HG02938 (cell line): Measurements from ENCODE around the gene LMNTD2.

ENCODE experiments used
- ATAC-seq: cut with Tn5 transposase; IDR thresholded peaks from one replicate; pipeline ENCODE4 v1.9.1; 2021; ENCODE audit warnings: mild to moderate bottlenecking, moderate library complexity; ENCODE audit not compliant: unreplicated experiment

LMNTD2 gene

DNA sequence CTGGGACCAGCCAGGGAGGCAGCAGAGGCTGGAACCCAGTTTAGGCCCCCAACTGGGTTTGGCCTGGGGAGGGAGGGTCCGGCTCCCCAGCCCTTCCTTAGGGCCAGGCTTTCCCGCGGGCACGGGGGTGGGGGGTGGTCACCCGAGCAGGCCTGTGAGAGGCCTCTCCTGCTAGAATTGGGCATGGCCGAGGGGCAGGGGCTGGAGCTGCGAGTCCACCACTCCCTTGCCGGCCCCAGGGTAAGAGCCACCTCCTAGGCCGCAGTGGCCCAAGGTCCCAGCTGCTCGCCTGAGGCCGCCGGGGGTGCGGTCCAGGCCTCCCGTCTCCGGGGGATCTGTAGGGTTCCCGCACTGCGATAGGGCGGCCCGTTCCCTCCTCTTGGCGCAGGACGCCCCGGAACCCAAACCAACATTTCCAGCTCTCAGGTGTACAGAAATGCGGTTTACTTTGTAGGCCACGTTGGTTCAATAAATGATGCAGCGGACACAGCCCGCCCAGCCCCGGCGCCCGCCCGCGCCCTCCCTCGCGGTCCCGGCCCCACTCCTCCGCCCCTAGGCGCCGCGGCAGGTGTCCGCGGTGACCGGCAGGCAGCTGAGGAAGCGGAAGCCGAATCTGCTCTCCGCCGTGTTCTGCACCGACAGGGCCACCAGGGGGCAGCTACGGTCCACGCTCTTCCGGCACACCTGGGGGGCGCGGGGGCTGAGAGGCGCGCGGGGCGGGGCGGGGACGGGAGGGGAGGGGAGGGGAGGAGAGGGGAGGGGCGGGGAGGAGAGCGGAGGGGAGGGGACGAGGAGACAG lies 5.9 kb downstream of the LMNTD2 start:
- peak; percentile 44 for ATAC-seq

DNA sequence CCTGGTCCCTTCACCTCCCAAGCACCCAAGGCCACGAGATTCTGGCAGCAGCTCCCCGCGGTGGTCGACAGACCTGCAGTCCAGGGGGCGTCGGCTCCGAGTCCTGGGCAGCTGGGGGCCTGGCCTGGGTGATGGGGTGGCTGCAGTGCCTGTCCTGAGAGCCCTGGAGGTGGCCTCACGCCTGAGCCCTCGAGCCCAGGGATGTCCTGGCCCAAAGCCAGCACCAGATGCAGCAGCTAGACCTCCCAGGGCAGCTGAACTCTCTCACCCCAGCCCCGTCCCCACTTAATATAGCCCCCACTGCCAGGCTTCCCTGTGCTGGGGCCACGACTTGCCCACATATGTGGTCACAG lies 6.6 kb downstream of the LMNTD2 start:
- ATAC-seq = no peak

DNA sequence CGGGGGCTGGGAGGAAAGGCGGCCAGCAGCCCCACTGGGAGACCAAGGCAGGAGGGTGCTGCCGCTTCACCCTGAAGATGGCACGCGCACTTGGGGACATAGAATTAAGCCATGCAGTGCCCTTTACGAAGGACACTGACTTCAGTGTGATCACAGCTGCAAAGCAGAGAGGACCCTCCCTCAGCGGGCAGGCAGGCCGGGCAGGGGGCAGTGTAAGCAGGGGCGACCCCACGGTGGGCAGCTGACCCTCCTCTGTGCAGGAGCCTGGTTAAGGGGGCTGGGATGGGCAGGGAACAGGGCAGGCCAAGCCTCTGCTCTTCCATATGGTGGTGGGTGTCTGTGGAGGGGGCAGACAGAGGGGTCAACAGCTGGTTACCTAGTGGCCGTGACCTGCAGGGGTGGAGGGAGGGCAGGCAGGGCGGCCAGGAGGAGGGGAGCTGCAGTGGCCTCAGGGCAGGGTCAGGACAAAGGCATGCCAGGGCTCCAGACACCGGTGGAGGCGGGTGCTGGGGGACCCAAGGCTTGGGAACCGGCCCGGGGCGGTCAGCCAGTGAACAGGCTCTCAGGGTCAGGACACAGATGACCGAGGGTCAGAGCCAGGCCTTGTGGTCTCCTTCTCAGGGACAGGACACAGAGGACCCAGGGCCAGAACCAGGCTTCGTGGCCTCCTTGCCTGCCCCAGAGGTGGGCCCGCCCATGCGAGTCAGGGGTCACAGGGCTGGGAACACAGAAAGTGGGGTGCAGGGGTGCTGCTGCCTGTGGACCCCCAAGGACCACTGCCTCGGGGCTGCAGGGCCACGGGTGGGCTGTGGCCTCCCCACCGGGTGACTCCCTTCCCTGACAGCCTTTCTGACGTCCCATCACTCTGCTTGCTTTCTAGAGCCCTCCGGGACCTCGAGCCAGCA lies 7.2 kb downstream of the LMNTD2 start:
- no peak for ATAC-seq

DNA sequence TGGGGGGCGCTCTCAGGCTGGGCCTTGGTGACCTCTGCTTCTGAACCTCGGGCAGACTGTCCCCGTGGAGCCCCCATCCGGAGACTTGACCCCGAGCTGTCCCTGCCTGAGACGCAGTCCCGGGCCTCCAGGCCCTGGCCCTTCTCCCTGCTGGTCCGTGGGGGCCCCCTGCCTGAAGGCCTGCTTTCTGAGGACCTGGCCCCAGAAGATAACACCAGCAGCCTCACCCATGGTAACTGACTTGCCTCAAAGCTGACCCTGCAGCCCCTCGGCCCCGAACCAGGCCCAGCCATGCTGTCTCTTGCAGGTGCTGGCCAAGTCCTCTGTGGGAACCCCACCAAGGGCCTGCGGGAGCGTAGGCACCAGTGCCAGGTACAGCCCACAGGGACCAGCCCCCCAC lies 8.9 kb downstream of the LMNTD2 start:
- no peak for ATAC-seq

DNA sequence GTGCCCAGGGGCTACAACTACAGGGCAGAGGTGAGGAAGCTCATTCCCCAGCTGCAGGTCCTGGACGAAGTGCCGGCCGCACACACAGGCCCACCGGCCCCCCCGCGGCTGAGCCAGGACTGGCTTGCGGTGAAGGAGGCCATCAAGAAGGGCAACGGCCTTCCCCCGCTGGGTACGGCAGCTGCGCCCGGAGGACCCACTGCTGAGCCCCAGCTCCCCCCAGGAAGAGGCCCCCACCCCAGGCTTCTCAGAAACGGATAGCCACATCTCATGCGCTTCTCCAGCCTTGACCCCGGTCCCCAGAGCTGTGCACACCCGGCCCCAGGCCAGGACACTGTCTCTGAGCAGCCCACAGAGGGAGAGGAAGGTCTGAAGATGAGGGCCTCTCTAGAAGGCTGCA lies 9.4 kb downstream of the LMNTD2 start:
- ATAC-seq = no peak

DNA sequence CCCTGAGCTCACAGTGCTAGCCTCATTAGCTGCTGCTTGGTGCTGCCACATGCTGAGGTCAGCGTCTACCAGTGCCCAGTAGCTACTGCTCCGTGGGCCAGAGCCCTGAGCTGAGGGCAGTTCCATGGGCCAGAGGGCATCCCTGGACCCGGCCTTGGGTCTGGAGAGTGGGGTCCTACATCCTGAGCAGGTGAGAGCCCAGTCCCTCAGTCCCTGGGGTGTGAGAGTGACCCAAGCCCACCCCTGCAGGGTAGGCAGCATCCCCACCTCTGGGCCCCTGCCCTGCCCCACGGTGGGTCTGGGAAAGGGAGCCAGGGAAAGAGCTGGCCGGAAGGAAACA lies 9.8 kb downstream of the LMNTD2 start:
- ATAC-seq = no peak

DNA sequence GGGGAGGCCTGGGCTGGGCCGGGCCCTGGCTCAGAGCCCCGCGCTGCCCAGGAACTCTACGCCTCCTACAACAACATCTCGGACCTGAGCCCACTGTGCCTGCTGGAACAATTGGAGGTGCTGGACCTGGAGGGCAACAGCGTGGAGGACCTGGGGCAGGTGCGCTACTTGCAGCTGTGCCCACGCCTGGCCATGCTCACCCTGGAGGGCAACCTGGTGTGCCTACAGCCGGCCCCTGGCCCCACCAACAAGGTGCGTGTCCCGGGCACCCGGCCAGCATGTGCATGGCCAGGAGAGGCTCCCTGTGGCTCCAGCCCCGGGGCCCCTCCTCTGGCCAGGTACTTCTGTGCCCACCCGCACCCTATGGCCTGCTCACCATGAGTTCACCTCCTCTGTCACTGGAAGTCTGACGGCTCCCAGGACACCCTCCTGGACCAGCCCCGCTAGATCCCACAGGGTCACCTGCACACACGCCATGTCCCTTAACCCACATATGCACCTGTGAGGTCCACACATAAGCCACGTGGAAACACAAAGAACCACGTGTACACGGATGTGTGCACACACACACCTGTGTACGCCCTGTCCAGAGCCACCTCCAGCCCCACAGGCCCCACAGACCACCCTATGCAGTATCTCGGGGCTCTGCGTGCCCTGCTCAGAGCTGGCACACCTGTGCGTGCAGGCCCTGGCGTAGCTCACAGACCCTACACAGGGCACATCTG lies 10.4 kb downstream of the LMNTD2 start:
- ATAC-seq = no peak

DNA sequence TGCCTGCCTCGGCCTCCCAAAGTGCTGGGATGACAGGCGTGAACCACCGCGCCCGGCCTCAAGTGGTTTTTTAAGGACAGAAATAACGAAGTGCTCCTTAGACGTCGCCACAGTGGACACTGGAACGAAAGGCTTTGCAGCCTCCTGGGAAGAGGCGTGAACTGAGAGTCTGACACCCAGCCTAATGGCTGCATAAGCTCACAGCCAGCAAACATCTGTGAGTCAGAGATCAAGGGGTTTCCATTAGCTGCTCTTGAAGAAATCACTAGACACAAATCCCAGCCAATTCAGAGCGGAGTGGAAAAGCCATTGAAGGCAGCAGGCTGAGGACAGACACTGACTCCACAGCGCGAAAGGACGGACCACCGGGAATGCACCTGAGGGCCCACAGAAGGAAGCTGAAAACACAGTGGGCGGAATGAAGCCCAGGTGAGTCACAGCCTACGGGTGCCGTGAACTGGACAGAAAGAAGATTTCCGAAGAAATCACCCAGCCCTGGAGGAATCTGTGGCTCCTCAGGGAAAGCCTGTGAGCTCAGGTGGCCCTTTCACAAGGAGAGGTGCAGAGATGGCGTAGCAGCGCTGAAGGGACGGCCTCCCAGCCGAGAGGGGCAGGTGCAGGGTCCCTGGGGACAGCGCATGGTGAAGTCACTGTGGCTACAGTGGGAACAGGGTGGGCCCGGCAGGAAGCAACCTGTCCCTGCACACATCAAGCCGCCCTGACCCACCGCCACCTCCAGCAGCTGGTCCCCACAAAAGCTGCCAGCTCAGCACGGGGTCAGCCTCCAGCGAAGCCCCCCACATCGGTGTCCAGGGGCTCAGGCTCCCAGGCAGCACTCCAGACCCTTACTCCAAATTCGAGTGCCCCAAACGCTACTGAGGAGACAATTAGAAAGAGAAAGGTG lies 11.6 kb downstream of the LMNTD2 start:
- ATAC-seq = no peak

DNA sequence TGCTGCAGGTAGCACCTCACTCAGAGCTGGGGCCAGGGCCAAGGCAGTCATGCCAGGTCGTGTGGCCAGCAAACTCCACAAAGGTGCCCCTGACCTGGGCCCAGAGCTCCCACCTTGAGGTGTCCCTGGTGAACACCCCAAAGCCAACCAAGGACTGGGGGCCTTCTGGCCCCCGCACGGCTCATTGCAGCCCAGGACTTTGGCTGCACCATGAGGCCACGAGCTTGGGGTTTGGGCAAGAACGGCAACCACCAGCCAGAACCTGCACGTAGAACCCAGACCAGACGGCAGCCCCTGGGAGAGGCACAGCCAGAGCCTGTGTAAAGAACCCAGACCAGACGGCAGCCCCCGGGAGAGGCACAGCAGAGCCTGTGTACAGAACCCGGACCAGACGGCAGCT lies 15.4 kb downstream of the LMNTD2 start:
- ATAC-seq = no peak

DNA sequence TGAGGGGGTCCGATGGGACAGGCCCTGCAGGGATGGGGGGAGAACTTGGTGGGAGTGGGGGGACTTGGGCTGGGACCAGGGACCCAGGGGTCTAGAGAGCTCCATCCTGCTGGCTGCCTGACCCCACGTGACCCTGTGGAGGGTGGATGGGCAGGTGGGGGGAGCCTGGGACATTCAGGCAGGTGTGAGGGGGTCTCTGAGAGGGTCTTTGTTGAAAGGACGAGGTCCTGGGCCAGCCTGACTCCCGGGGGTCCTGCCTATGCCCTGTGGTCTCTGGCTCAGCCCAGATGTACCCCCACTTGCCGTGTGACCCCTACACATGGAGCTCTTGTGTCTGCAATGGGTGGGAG lies 15.7 kb downstream of the LMNTD2 start:
- ATAC-seq = no peak

DNA sequence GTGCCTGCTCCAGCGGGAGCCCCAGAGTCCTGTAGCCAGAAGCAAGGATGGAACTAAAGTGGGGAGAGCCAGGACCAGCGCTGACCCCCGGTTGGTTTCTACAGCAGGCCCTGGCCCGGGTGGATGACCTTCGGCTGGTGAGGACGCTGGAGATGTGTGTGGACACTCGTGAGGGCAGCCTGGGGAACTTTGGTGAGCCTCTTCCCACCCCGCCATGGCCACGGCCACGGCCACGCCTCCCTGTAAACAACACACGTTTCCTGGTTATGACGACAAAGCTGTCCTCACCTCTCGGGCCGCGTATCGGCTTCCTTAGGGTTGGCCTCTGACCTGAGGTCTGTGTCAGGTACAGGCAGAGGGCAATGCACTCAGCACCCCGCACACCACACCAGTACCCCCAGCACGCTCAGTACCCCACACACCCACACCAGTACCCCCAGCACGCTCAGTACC lies 19.1 kb downstream of the LMNTD2 start:
- ATAC-seq = no peak

DNA sequence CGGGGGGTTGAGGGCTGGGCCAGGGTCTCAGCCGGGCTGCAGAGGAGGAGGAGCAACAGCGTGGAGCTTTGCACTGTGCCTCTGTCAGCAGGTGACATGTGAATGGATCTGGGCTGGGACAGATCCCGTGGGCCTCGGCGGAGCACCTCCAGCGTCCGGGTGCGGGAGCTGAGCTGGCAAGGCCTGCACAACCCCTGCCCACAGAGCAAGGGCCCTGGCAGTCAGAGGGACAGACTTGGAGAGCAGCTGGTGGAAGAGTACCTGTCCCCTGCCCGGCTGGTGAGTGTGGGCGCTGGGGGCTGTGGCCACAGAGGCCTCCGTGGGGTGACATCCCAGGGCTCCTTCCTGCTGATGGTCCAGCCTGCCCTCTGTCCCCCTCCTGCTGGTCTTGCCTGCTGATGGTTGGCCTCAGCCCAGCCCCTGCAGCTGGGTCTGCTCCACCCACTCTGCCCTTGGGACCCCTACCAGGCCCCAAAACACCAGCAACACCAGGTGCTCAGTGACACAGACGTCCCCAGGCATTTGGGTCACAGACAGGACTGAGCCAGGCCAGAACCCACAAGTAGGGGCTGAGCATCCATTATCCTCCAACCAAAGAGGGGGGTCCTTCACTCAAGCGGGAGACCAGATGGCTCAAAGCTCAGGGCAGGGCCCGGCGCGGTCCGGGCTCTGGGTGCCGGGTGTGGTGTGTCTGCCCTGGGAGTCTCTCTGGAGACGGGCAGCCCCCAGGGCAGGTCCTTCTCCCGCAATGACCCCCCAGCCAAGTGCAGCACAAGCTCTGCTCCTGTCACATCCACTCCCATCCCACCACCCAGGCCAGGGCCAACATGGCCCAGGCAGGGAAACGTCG lies 19.7 kb downstream of the LMNTD2 start:
- ATAC-seq = no peak

DNA sequence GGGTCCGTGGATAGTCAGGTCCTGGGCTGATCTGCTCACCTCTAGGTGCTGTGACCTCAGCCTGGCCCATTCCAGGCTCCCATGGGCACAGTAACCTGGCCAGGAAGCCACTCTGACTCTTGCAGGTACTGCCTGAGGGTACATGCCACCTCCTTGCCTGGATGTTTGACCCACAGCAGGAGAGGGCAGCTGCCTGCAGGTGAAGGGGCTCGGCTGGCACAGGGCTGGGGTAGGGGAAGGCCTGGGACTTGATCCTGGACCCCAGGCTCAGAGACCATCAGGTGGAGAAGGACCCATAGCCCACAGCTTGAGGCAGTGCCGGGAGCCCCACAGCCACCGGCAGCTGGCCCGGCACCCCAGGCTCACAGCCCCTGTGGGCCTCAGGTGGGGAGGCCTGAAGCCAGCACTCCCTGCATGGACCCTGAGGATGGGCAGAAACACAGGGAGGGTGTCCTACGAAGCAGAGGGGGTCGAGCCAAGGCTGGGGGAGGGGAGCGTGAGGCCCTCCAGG lies 20.5 kb downstream of the LMNTD2 start:
- no peak for ATAC-seq

DNA sequence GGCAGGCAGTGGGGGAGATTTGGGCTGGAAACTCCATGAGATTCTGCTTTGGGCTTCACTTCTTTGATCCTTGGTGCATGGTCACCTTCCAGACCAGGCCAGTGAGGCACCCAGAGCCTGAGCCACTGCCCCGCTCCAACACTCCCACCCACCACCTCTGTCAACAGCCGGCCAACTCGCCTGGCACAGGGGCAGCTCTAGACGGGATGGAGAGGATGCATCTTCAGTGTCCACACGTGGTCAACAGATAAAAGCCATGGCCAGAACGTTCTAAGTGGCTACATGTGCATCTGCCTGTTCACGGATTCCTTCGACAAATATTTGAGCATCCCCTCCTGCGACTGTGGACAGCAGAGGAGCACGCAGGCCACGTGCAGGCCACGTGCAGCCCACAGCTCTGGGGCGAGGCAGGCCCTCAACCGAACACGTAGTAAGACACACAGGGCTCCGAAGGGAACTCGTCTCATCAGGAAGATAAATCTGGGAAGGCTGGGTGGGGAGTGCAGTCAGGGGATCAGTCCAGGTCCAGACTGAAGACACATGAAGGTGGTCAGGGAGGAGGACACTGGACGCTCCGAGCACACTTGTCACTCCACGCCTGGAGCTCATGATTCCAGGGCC lies 22.0 kb downstream of the LMNTD2 start:
- ATAC-seq = no peak

DNA sequence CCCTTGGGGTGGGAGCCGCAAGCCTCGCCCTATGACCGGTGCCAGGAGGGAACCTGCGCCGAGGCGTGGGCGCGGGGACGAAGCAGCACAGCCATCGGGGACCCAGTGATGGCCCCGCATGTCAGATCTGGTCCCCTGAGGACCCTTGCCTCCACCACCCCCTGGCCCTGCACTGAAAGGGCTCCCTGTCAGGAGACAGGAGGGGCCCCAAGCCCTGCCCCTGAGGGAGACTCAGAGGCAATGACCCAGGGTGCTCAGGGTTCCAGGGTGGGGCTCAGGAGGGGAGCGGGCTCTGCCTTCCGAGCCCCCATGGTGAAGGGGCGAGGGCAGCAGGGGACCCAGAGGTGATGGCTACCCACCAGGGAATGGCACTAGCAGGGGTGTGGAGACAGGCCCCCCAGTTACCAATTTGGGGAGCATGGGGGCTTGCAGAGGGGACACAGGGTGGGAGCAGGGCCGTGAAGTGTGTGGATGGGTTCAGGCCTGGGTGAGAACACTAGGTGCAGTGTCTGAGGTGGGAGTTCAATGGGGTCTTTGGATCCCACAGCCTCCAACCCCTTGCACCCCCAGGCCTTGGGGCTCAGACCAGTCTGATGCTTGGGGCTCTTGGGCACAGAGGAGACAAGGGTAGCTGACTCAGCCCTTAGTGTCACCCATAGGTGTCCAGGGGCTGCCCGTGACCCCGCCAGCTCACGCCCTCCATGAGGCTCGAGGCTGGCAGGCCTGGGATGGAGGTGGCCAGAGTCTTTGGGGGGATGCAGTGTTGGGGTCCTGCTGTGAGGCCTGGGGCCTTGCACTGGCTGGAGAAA lies 22.7 kb downstream of the LMNTD2 start:
- ATAC-seq = no peak

DNA sequence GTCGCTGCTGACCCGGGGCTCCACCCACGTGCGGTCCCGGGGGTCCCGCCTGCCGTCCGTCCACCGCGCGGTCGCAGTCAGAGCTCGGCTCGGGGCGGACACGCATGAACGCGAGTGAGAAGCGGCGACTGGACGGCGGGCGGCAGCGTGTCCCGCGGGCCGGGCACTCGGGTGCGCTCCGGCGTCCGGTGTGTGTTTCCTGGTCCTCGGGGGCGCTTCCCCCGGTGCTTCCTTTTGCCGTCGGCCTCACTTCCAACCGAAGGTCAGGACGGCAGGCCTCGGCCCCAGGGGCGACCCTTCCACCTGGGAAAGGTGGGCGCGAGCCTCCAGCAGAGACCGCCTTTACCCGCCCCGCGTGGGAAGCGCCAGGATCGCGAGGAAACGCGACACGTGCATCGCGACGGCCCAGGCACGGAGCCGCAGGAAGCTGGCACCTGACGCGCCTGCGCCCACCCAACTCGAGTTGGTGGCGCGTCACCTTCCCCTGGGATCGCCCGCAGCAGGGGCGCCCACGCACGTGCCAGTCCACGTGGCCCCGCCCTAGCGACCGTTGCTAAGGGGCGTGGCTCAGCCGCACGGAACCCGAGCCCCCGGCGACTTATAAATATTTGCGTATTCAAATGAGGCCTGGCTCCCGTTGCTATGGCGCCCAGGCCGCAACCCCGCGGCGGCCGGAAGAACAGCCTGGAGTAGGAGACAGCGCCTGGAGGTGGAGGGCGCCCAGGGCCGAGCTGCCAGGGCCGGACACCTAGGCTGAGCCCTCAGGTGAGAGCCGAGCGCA lies 23.5 kb downstream of the LMNTD2 start, which contains the start of gene LRRC56:
LRRC56 (plus strand) TSS at position 687 of the 781 bp plus-strand sequence. CDS start 3,158 bp downstream, outside the sequence.
- peak; percentile 52 for ATAC-seq
